Measurements from ENCODE around the gene RAB14. TPM values are rescaled to one million over a fixed set of nuclear protein-coding genes. Genes with fewer than 3 reads are reported as not detected.
A peak's percentile ranks its signal among the peaks of the same experiment; 100 is the strongest.
"Not testable (repeated sequence)": the region's sequence is repeated elsewhere in the genome, so short reads cannot be mapped to it uniquely, and the experiment has no call there.

Gene RAB14
- total and polyA plus RNA-seq, 2 donors, result 23.1 to 49.0 TPM

GRCh38 chr9:121141706-121142105, 60.0 kb downstream of the RAB14 start:
- Histone ChIP-seq H3K27ac (ENCODE audit: low read depth in 1 of 2, low read length in 1 of 2) (no peak overlapping the region), H3K27me3 (ENCODE audit: control insufficient read depth in 2 of 2, insufficient read depth in 1 of 2, low read length in 1 of 2) (no peaks in the 10 kb centered on the region), H3K4me3 (ENCODE audit: low read length in 2 of 2) (no peak overlapping the region), H3K4me1 (ENCODE audit: control insufficient read depth in 2 of 2, insufficient read depth in 2 of 2, low read length in 2 of 2) (no peaks in the 10 kb centered on the region), H3K9me3 (ENCODE audit: control insufficient read depth in 2 of 2, insufficient read depth in 1 of 2, low read length in 1 of 2) (no peaks in the 10 kb centered on the region), H3K36me3 (ENCODE audit: control insufficient read depth in 2 of 2, insufficient read depth in 2 of 2, low read length in 1 of 2) (peaks cover 70 to 91% of the 10 kb centered on the region in 2 donors)
- DNase-seq (ENCODE audit: low read depth in 6 of 9, low spot score in 9 of 9), result no peak
- WGBS, result 99% methylated on average over 1 of the region's 1 CpG

- no peaks in the 10 kb centered on the region for H3K9me3 ChIP-seq (ENCODE audit: control insufficient read depth in 2 of 2, insufficient read depth in 1 of 2, low read length in 1 of 2)
- no peaks in the 10 kb centered on the region for H3K27me3 ChIP-seq (ENCODE audit: control insufficient read depth in 2 of 2, insufficient read depth in 1 of 2, low read length in 1 of 2)
- no peak overlapping the region for H3K27ac ChIP-seq (ENCODE audit: low read depth in 1 of 2, low read length in 1 of 2)
- no peak for DNase-seq (ENCODE audit: low read depth in 6 of 9, low spot score in 9 of 9)
- H3K4me3 ChIP-seq (ENCODE audit: low read length in 2 of 2), result no peak overlapping the region
- 94% methylated on average over 1 of the region's 1 CpG for WGBS
- H3K4me1 ChIP-seq (ENCODE audit: control insufficient read depth in 2 of 2, insufficient read depth in 2 of 2, low read length in 2 of 2), result no peaks in the 10 kb centered on the region
- H3K36me3 ChIP-seq (ENCODE audit: control insufficient read depth in 2 of 2, insufficient read depth in 2 of 2, low read length in 1 of 2), result peaks cover 68 to 91% of the 10 kb centered on the region in 2 donors
Observed at GRCh38 chr9:121141306-121141705, 60.4 kb downstream of the RAB14 start.

- no peak for DNase-seq (ENCODE audit: low read depth in 6 of 9, low spot score in 9 of 9)
- no peaks in the 10 kb centered on the region for H3K9me3 ChIP-seq (ENCODE audit: control insufficient read depth in 2 of 2, insufficient read depth in 1 of 2, low read length in 1 of 2)
- no peaks in the 10 kb centered on the region for H3K4me1 ChIP-seq (ENCODE audit: control insufficient read depth in 2 of 2, insufficient read depth in 2 of 2, low read length in 2 of 2)
- H3K27me3 ChIP-seq (ENCODE audit: control insufficient read depth in 2 of 2, insufficient read depth in 1 of 2, low read length in 1 of 2), result no peaks in the 10 kb centered on the region
- WGBS, result 96% methylated on average over 1 of the region's 1 CpG
- no peak overlapping the region for H3K4me3 ChIP-seq (ENCODE audit: low read length in 2 of 2)
- H3K36me3 ChIP-seq (ENCODE audit: control insufficient read depth in 2 of 2, insufficient read depth in 2 of 2, low read length in 1 of 2), result peaks cover 62 to 87% of the 10 kb centered on the region in 2 donors
- H3K27ac ChIP-seq (ENCODE audit: low read depth in 1 of 2, low read length in 1 of 2), result no peak overlapping the region
Observed at GRCh38 chr9:121140162-121140561, 61.5 kb downstream of the RAB14 start.

- DNase-seq (ENCODE audit: low read depth in 6 of 9, low spot score in 9 of 9), result no peak
- peaks cover 52 to 77% of the 10 kb centered on the region in 2 donors for H3K36me3 ChIP-seq (ENCODE audit: control insufficient read depth in 2 of 2, insufficient read depth in 2 of 2, low read length in 1 of 2)
Observed at GRCh38 chr9:121138973-121139372, 62.7 kb downstream of the RAB14 start.

GRCh38 chr9:121138561-121138960, 63.1 kb downstream of the RAB14 start:
- Histone ChIP-seq H3K36me3 (ENCODE audit: control insufficient read depth in 2 of 2, insufficient read depth in 2 of 2, low read length in 1 of 2) (peaks cover 48 to 77% of the 10 kb centered on the region in 2 donors), H3K4me1 (ENCODE audit: control insufficient read depth in 2 of 2, insufficient read depth in 2 of 2, low read length in 2 of 2) (peaks cover 0 to under 1% of the 10 kb centered on the region in 2 donors), H3K27me3 (ENCODE audit: control insufficient read depth in 2 of 2, insufficient read depth in 1 of 2, low read length in 1 of 2) (no peaks in the 10 kb centered on the region), H3K9me3 (ENCODE audit: control insufficient read depth in 2 of 2, insufficient read depth in 1 of 2, low read length in 1 of 2) (no peaks in the 10 kb centered on the region), H3K4me3 (ENCODE audit: low read length in 2 of 2) (no peak overlapping the region), H3K27ac (ENCODE audit: low read depth in 1 of 2, low read length in 1 of 2) (no peak overlapping the region)
- DNase-seq (ENCODE audit: low read depth in 6 of 9, low spot score in 9 of 9), result no peak

More at GRCh38 chr9:121138973-121139372, 62.7 kb downstream of the RAB14 start:
- no peaks in the 10 kb centered on the region for H3K4me1 ChIP-seq (ENCODE audit: control insufficient read depth in 2 of 2, insufficient read depth in 2 of 2, low read length in 2 of 2)
- no peak overlapping the region for H3K27ac ChIP-seq (ENCODE audit: low read depth in 1 of 2, low read length in 1 of 2)
- H3K4me3 ChIP-seq (ENCODE audit: low read length in 2 of 2), result no peak overlapping the region
- WGBS, result 95% methylated on average over 3 of the region's 3 CpGs
- H3K27me3 ChIP-seq (ENCODE audit: control insufficient read depth in 2 of 2, insufficient read depth in 1 of 2, low read length in 1 of 2), result no peaks in the 10 kb centered on the region
- no peaks in the 10 kb centered on the region for H3K9me3 ChIP-seq (ENCODE audit: control insufficient read depth in 2 of 2, insufficient read depth in 1 of 2, low read length in 1 of 2)

GRCh38 chr9:121135642-121136041, 66.0 kb downstream of the RAB14 start:
- Histone ChIP-seq H3K4me3 (ENCODE audit: low read length in 2 of 2) (no peak overlapping the region), H3K27ac (ENCODE audit: low read depth in 1 of 2, low read length in 1 of 2) (no peak overlapping the region), H3K36me3 (ENCODE audit: control insufficient read depth in 2 of 2, insufficient read depth in 2 of 2, low read length in 1 of 2) (peaks cover 26 to 62% of the 10 kb centered on the region in 2 donors), H3K27me3 (ENCODE audit: control insufficient read depth in 2 of 2, insufficient read depth in 1 of 2, low read length in 1 of 2) (no peaks in the 10 kb centered on the region), H3K4me1 (ENCODE audit: control insufficient read depth in 2 of 2, insufficient read depth in 2 of 2, low read length in 2 of 2) (peaks cover 0 to 13% of the 10 kb centered on the region in 2 donors), H3K9me3 (ENCODE audit: control insufficient read depth in 2 of 2, insufficient read depth in 1 of 2, low read length in 1 of 2) (no peaks in the 10 kb centered on the region)
- no peak for DNase-seq (ENCODE audit: low read depth in 6 of 9, low spot score in 9 of 9)
- WGBS, result 97% methylated on average over 2 of the region's 2 CpGs

GRCh38 chr9:121133104-121133816, 68.4 kb downstream of the RAB14 start:
- DNase-seq (ENCODE audit: low read depth in 6 of 9, low spot score in 9 of 9), result peak in 8 of 9 donors; percentile 37 to 84 (median 54)
- H3K36me3 ChIP-seq (ENCODE audit: control insufficient read depth in 2 of 2, insufficient read depth in 2 of 2, low read length in 1 of 2), result peaks cover 18 to 38% of the 10 kb centered on the region in 2 donors
- H3K4me1 ChIP-seq (ENCODE audit: control insufficient read depth in 2 of 2, insufficient read depth in 2 of 2, low read length in 2 of 2), result peaks cover 0 to 13% of the 10 kb centered on the region in 2 donors
- no peaks in the 10 kb centered on the region for H3K9me3 ChIP-seq (ENCODE audit: control insufficient read depth in 2 of 2, insufficient read depth in 1 of 2, low read length in 1 of 2)
- WGBS, result 82% methylated on average over 19 of the region's 19 CpGs
- peak overlapping the region in 1 of 2 donors; percentile 69 for H3K27ac ChIP-seq (ENCODE audit: low read depth in 1 of 2, low read length in 1 of 2)
- H3K27me3 ChIP-seq (ENCODE audit: control insufficient read depth in 2 of 2, insufficient read depth in 1 of 2, low read length in 1 of 2), result no peaks in the 10 kb centered on the region
- H3K4me3 ChIP-seq (ENCODE audit: low read length in 2 of 2), result no peak overlapping the region

- not testable (repeated sequence) for H3K27ac ChIP-seq (ENCODE audit: low read depth in 1 of 2, low read length in 1 of 2); H3K27me3 ChIP-seq (ENCODE audit: control insufficient read depth in 2 of 2, insufficient read depth in 1 of 2, low read length in 1 of 2); H3K4me3 ChIP-seq (ENCODE audit: low read length in 2 of 2); DNase-seq (ENCODE audit: low read depth in 6 of 9, low spot score in 9 of 9); H3K9me3 ChIP-seq (ENCODE audit: control insufficient read depth in 2 of 2, insufficient read depth in 1 of 2, low read length in 1 of 2)
- WGBS, result 68% methylated on average over 3 of the region's 3 CpGs
- H3K4me1 ChIP-seq (ENCODE audit: control insufficient read depth in 2 of 2, insufficient read depth in 2 of 2, low read length in 2 of 2), result peaks cover 0 to 13% of the 10 kb centered on the region in 2 donors
- peaks cover 10 to 40% of the 10 kb centered on the region in 2 donors for H3K36me3 ChIP-seq (ENCODE audit: control insufficient read depth in 2 of 2, insufficient read depth in 2 of 2, low read length in 1 of 2)
Observed at GRCh38 chr9:121129384-121129783, 72.3 kb downstream of the RAB14 start.

Measured in thymus (tissue), 11 donors.